Fibroblast of pulmonary artery (primary cell): ENCODE measurements around the gene ZNF280D.
A peak's percentile ranks its signal among the peaks of the same experiment; 100 is the strongest.
"Not testable (repeated sequence)": the region's sequence is repeated elsewhere in the genome, so short reads cannot be mapped to it uniquely, and the experiment has no call there.

Source experiments
- DNase-seq: peaks from one replicate; pipeline ENCODE4 v3.0.0-alpha.2; 2010; ENCODE audit warnings: low read depth
- H3K4me3 ChIP-seq: replicated peaks from 2 replicates; pipeline ENCODE4 v1.5.1; 2011; ENCODE audit warnings: low read depth, mild to moderate bottlenecking, control low read depth, low read length, moderate library complexity
- TF ChIP-seq, protein P1 (sequence below): IDR thresholded peaks from 2 replicates; pipeline ENCODE4 v1.5.1; 2011; ENCODE audit warnings: mild to moderate bottlenecking, control low read depth, low read length, inconsistent platforms; ENCODE audit errors: missing control alignments

ZNF280D gene

DNA sequence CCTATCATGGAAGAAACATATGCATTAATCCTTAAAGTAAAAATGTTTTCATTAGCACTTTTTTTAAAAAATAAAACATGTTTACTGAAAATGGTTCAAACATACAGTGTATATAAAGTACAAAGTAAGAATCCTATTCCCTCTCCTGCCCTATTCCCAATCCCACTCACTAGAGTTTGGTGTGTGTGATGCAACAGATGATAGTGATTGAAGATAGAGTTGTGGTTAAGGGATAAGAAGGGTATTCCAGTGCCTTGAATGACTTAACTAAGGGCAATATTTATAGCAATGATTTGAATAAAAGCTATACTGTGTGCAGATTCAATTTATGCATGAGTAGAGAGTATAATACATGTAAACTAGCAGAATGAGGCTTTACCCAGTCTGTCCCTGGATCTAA, 18.1 kb downstream of the ZNF280D start:
- no peak overlapping the region for H3K4me3 ChIP-seq
- TF ChIP-seq, protein P1, sequence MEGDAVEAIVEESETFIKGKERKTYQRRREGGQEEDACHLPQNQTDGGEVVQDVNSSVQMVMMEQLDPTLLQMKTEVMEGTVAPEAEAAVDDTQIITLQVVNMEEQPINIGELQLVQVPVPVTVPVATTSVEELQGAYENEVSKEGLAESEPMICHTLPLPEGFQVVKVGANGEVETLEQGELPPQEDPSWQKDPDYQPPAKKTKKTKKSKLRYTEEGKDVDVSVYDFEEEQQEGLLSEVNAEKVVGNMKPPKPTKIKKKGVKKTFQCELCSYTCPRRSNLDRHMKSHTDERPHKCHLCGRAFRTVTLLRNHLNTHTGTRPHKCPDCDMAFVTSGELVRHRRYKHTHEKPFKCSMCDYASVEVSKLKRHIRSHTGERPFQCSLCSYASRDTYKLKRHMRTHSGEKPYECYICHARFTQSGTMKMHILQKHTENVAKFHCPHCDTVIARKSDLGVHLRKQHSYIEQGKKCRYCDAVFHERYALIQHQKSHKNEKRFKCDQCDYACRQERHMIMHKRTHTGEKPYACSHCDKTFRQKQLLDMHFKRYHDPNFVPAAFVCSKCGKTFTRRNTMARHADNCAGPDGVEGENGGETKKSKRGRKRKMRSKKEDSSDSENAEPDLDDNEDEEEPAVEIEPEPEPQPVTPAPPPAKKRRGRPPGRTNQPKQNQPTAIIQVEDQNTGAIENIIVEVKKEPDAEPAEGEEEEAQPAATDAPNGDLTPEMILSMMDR, result no peak
- no peak for DNase-seq

DNA sequence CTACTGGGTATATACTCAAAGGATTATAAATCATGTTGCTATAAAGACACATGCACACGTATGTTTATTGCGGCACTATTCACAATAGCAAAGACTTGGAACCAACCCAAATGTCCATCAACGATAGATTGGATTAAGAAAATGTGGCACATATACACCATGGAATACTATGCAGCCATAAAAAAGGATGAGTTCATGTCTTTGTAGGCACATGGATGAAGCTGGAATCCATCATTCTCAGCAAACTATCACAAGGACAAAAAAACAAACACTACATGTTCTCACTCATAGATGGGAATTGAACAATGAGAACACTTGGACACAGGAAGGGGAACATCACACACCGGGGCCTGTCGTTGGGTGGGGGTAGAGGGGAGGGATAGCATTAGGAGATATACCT, 23.8 kb downstream of the ZNF280D start:
- not testable (repeated sequence) for H3K4me3 ChIP-seq, DNase-seq

DNA sequence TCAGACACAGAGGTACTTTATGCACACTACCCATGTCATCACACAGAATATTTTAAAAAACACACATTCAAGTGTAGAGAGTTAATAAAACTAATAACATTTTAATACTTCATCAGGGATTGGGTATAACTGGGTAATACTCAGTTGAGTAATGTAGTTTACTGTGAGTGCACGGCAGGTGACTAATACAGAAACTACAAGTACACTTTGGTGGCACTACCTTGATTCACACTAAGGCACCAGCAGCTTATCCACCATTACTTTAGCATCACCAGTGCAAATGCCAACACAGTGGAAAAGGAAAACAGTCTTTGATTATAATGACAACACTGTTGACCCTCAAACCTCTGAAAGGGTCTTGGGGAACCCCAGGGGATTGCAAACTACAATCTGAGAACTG, 33.6 kb downstream of the ZNF280D start:
- no peak for DNase-seq
- H3K4me3 ChIP-seq, result no peak overlapping the region
- TF ChIP-seq, protein P1, result no peak

DNA sequence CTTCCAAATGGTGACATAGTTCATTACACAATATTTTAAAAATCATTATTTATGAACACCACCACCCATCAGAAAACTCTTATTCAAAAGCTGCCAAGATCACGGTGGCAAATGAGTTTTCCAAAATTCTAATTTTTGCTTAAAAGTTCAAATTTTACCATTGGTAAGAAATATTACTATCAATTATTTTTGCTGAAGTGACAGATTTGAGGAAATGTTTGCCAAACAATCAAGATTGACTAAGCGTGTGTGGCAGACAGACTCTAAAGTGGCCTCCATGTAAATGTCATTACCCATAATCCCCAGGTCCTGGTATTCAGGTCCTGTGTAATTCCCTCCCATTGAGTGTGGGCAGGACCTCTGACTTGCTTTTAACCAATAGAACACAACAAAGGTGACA, 35.0 kb downstream of the ZNF280D start:
- H3K4me3 ChIP-seq, result no peak overlapping the region
- TF ChIP-seq, protein P1, result no peak
- no peak for DNase-seq

DNA sequence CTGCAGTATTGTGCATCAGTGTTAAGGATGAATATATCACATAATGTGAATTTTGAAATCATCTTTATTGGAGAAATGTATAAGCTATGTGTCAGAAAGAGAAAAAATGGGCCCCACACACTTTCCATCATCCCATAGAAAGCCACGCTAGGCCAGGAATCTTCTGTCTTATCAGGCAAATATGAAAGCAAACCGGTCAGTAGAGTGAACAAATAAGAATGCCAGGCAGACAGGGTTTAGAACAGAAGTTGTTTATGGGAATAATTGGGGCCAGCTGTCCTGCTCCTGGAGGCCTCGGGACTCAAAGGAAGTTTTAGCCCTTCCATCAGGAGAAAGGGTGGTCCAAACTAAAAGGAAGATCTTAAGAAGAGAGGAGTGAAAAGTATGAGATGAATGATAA, 39.5 kb downstream of the ZNF280D start:
- DNase-seq, result no peak

DNA sequence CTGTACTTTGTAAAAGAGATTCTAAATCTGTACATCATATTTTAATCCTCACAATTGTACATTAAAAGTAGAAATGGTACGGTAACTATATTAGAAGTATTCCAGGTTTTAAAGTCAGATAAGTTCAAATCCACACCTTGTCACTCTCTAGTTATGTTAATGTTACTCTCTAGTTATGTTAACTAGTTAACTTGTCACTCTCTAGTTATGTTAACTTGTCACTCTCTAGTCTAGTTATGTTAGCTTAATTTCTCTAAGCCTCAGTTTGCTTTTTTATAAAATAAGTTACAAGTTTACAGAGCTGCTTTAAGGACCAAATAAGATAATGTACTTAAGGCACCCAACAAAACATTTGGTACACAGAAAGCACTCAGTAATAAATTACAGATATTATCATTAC, 42.6 kb downstream of the ZNF280D start:
- no peak for DNase-seq
- TF ChIP-seq, protein P1, result no peak
- no peak overlapping the region for H3K4me3 ChIP-seq

More for the DNA sequence above, 39.5 kb downstream of the ZNF280D start:
- H3K4me3 ChIP-seq, result no peak overlapping the region
- TF ChIP-seq, protein P1, result no peak

DNA sequence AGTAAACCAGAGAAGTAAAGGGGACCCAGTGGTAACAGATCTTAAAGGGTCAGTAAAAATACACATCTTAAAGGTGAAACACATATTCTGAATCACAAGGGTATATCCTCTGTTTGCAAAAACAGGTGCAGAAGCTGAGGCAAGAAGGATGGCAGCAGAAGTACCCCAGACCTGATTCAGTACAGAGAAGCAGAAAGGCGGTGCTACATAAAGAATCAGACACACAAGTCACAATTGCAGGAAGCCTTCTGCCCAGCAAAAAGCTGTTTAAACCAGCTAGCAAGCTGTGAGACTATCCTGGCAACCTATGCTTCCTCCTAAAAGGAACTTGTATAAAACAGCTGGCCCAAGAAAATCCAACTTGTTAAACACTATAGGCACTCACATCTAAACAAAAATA, 49.4 kb downstream of the ZNF280D start:
- no peak overlapping the region for H3K4me3 ChIP-seq
- DNase-seq, result peak; percentile 1
- TF ChIP-seq, protein P1, result no peak

DNA sequence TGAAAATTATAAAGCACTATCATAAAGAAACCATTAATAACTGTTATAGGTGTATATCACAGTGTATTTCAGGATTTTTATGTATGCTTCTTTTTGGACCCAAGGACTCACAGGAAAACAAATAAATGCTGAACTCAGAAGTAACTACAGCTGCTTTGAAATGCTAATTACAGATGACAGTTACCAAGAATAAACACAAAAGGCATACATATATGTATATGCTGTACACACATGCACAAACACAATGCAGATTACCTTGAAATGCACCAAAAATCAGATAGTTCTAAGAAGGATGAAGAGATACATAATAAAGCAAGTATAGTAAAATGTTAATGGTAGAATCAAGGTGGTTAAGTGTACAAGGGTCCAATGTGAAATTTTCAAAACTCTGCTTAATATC, 52.2 kb downstream of the ZNF280D start:
- TF ChIP-seq, protein P1, result no peak
- no peak for DNase-seq
- no peak overlapping the region for H3K4me3 ChIP-seq
